Activated CD4-positive, alpha-beta T cell treated with anti-CD3 and anti-CD28 coated beads, Interleukin-2, amount 10 ng/mL, durations not matched to agents 24 days and 14 days (primary cell): ENCODE measurements around the gene ADAMTSL2. TPM values are rescaled to one million over a fixed set of nuclear protein-coding genes. Genes with fewer than 3 reads are reported as not detected.

Experiments used
- DNase-seq: peaks from one replicate; pipeline ENCODE4 v3.0.0; 2022
- H3K27ac Mint-ChIP-seq: one replicate; pipeline ENCODE4 v1.8.0; 2022; ENCODE audit warnings: mild to moderate bottlenecking, mixed read lengths
- H3K27me3 Mint-ChIP-seq: one replicate; pipeline ENCODE4 v1.8.0; 2022; ENCODE audit warnings: mixed read lengths
- H3K36me3 Mint-ChIP-seq: one replicate; pipeline ENCODE4 v1.8.0; 2022; ENCODE audit warnings: low read depth, mild to moderate bottlenecking, mixed read lengths
- H3K4me1 Mint-ChIP-seq: one replicate; pipeline ENCODE4 v1.8.0; 2021; ENCODE audit warnings: mixed read lengths
- H3K4me3 Mint-ChIP-seq: one replicate; pipeline ENCODE4 v1.8.0; 2022; ENCODE audit warnings: mild to moderate bottlenecking, moderate library complexity, mixed read lengths
- H3K9me3 Mint-ChIP-seq: one replicate; pipeline ENCODE4 v1.8.0; 2021; ENCODE audit warnings: mixed read lengths
- intact Hi-C: fragments of 100-400 bp; cut with micrococcal nuclease; formaldehyde crosslinking; loops from one replicate; pipeline ENCODE4 v1.15.1; 2023
- total RNA-seq: library from RNA; stranded (reverse); gene quantifications from 2 replicates; pipeline ENCODE4 v1.2.3, GENCODE V29; 2022

ADAMTSL2 gene
- total RNA-seq, 1 donor from 2014 or later, result not detected

DNA sequence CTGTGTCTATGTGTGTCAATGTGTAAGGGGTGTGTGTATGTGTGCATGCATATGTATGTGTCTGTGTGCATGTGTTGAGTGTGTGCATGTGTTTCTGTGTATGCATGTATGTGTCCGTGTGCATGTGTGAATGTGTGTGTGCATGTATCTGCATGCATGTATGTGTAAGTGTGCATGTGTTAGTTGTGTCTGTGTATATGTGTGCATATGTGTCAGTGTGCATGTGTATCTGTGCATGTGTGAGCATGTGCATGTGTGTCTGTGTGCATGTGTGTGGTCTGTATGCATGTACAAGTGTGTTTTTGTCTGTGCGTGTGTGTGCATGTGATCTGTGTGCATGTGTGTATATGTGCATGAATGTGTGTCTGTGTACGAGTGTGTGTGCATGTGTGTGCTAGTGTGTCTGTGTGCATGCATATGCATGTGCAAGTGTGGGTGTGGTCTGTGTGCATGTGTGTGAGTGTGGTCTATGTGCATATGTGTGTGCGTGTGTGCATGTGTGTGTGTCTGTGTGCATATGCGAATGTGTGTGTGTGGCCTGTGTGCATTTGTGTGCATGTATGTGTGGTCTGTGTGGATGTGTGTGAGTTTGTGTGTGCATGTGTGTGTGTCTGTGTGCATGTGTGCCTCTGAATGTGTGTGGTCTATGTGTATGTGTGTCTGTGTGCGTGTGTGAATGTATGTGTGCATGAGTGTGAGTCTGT is 65.1 kb downstream of the ADAMTSL2 start:
- Mint-ChIP-seq H3K4me3 (no peak overlapping the region), H3K9me3 (peaks cover 14% of the 10 kb centered on the region), H3K36me3 (peaks cover 2% of the 10 kb centered on the region), H3K27me3 (no peaks in the 10 kb centered on the region), H3K4me1 (no peaks in the 10 kb centered on the region), H3K27ac (no peak overlapping the region)
- DNase-seq, result no peak
- intact Hi-C loops, result no loop called here

GRCh38 chr9:133600739-133601138 is 66.2 kb downstream of the ADAMTSL2 start:
- Mint-ChIP-seq H3K27ac (no peak overlapping the region), H3K27me3 (no peaks in the 10 kb centered on the region), H3K4me1 (no peaks in the 10 kb centered on the region), H3K9me3 (peaks cover 10% of the 10 kb centered on the region), H3K4me3 (no peak overlapping the region), H3K36me3 (peaks cover 2% of the 10 kb centered on the region)
- no peak for DNase-seq
- intact Hi-C loops, result no loop called here

GRCh38 chr9:133601746-133602145 is 67.2 kb downstream of the ADAMTSL2 start:
- Mint-ChIP-seq H3K4me1 (no peaks in the 10 kb centered on the region), H3K36me3 (peaks cover 2% of the 10 kb centered on the region), H3K4me3 (no peak overlapping the region), H3K27ac (no peak overlapping the region), H3K9me3 (peaks cover 9% of the 10 kb centered on the region), H3K27me3 (no peaks in the 10 kb centered on the region)
- intact Hi-C loops, result no loop called here
- DNase-seq, result no peak

GRCh38 chr9:133602277-133602676 is 67.8 kb downstream of the ADAMTSL2 start:
- Mint-ChIP-seq H3K36me3 (no peaks in the 10 kb centered on the region), H3K27ac (no peak overlapping the region), H3K27me3 (peaks cover 1% of the 10 kb centered on the region), H3K4me1 (no peaks in the 10 kb centered on the region), H3K4me3 (no peak overlapping the region), H3K9me3 (peaks cover 4% of the 10 kb centered on the region)
- intact Hi-C loops, result no loop called here
- no peak for DNase-seq

GRCh38 chr9:133603135-133603927 is 68.8 kb downstream of the ADAMTSL2 start:
- Mint-ChIP-seq H3K4me1 (no peaks in the 10 kb centered on the region), H3K9me3 (no peaks in the 10 kb centered on the region), H3K36me3 (no peaks in the 10 kb centered on the region), H3K27ac (no peak overlapping the region), H3K27me3 (peaks cover 5% of the 10 kb centered on the region), H3K4me3 (no peak overlapping the region)
- no peak for DNase-seq
- intact Hi-C loops, result no loop called here

- intact Hi-C loops, result no loop called here
- peak; percentile 65 for DNase-seq
- Mint-ChIP-seq H3K36me3 (no peaks in the 10 kb centered on the region), H3K4me1 (no peaks in the 10 kb centered on the region), H3K4me3 (no peak overlapping the region), H3K9me3 (no peaks in the 10 kb centered on the region), H3K27me3 (peaks cover 7% of the 10 kb centered on the region), H3K27ac (no peak overlapping the region)
Observed at GRCh38 chr9:133604214-133604613, 69.7 kb downstream of the ADAMTSL2 start.

GRCh38 chr9:133604856-133605255 is 70.4 kb downstream of the ADAMTSL2 start:
- DNase-seq, result no peak
- H3K27ac Mint-ChIP-seq, result no peak overlapping the region
- H3K4me3 Mint-ChIP-seq, result no peak overlapping the region
- H3K27me3 Mint-ChIP-seq, result peaks cover 11% of the 10 kb centered on the region
- no peaks in the 10 kb centered on the region for H3K9me3 Mint-ChIP-seq
- no peaks in the 10 kb centered on the region for H3K4me1 Mint-ChIP-seq
- no peaks in the 10 kb centered on the region for H3K36me3 Mint-ChIP-seq
- intact Hi-C loops, result no loop called here

GRCh38 chr9:133605446-133605845 is 70.9 kb downstream of the ADAMTSL2 start:
- no peak overlapping the region for H3K4me3 Mint-ChIP-seq
- intact Hi-C loops, result no loop called here
- no peak for DNase-seq

GRCh38 chr9:133605856-133606707 is 71.6 kb downstream of the ADAMTSL2 start:
- H3K36me3 Mint-ChIP-seq, result no peaks in the 10 kb centered on the region
- H3K4me1 Mint-ChIP-seq, result no peaks in the 10 kb centered on the region
- no peak overlapping the region for H3K27ac Mint-ChIP-seq
- H3K9me3 Mint-ChIP-seq, result no peaks in the 10 kb centered on the region
- peaks cover 20% of the 10 kb centered on the region for H3K27me3 Mint-ChIP-seq
- DNase-seq, result no peak
- H3K4me3 Mint-ChIP-seq, result no peak overlapping the region
- intact Hi-C loops, result no loop called here

More at GRCh38 chr9:133605446-133605845, 70.9 kb downstream of the ADAMTSL2 start:
- no peaks in the 10 kb centered on the region for H3K36me3 Mint-ChIP-seq
- no peaks in the 10 kb centered on the region for H3K9me3 Mint-ChIP-seq
- H3K27ac Mint-ChIP-seq, result no peak overlapping the region
- H3K4me1 Mint-ChIP-seq, result no peaks in the 10 kb centered on the region
- H3K27me3 Mint-ChIP-seq, result peaks cover 14% of the 10 kb centered on the region

- Mint-ChIP-seq H3K36me3 (no peaks in the 10 kb centered on the region), H3K9me3 (no peaks in the 10 kb centered on the region), H3K27me3 (peaks cover 22% of the 10 kb centered on the region), H3K27ac (no peak overlapping the region), H3K4me3 (no peak overlapping the region), H3K4me1 (no peaks in the 10 kb centered on the region)
- intact Hi-C loops, result no loop called here
- no peak for DNase-seq
Observed at GRCh38 chr9:133606708-133607025, 72.2 kb downstream of the ADAMTSL2 start.

GRCh38 chr9:133607381-133607780 is 72.9 kb downstream of the ADAMTSL2 start:
- Mint-ChIP-seq H3K4me1 (no peaks in the 10 kb centered on the region), H3K36me3 (no peaks in the 10 kb centered on the region), H3K27me3 (peaks cover 22% of the 10 kb centered on the region), H3K9me3 (no peaks in the 10 kb centered on the region), H3K27ac (no peak overlapping the region), H3K4me3 (no peak overlapping the region)
- intact Hi-C loops, result no loop called here
- no peak for DNase-seq

DNA sequence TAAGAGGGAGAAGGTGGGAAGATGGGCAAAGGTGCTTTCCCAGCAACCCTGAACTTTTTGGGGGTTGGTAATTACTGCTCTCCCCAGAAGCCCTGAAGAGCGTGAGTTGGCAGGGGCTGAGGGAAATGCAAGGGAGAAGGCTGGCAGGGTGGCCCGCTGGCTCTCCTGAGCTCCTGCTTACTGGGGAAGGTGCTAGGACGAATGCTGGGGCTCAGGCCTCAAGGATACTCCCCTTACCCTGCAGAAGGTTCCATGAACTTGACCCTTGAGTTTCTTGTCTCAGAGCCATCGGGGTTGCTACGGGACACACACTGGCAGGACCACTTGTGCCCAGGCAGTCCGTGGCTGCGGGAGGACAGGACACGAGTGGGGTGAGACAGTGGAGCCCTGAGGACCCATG is 73.5 kb downstream of the ADAMTSL2 start:
- no peak overlapping the region for H3K4me3 Mint-ChIP-seq
- intact Hi-C loops, result no loop called here
- no peak overlapping the region for H3K27ac Mint-ChIP-seq
- H3K36me3 Mint-ChIP-seq, result no peaks in the 10 kb centered on the region
- no peaks in the 10 kb centered on the region for H3K4me1 Mint-ChIP-seq
- H3K27me3 Mint-ChIP-seq, result peaks cover 22% of the 10 kb centered on the region
- H3K9me3 Mint-ChIP-seq, result no peaks in the 10 kb centered on the region
- DNase-seq, result no peak

GRCh38 chr9:133608382-133608781 is 73.9 kb downstream of the ADAMTSL2 start:
- Mint-ChIP-seq H3K27me3 (peaks cover 22% of the 10 kb centered on the region), H3K4me3 (no peak overlapping the region), H3K27ac (no peak overlapping the region), H3K4me1 (no peaks in the 10 kb centered on the region), H3K9me3 (no peaks in the 10 kb centered on the region), H3K36me3 (no peaks in the 10 kb centered on the region)
- DNase-seq, result no peak
- intact Hi-C loops, result no loop called here

DNA sequence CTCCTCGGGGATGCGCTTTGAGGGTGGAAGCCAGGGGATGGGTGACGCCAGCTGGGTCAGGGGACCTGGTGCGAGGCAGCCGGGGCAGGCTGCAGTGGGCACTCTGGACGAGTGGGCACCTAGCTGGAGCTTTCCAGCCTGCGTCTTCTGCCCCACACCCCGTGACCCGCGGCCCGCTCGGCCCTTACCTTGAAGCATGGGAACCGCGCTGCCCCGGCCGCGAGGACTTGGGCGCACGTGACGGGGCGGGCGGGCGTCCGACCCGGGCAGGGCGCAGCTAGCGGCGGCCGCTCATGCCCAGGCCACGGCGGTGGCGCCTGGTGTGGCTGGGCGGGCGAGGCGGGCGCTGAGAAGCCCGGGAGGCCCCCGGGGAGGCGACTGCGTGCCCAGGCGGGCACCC is 74.4 kb downstream of the ADAMTSL2 start:
- intact Hi-C loops, result no loop called here
- no peak overlapping the region for H3K27ac Mint-ChIP-seq
- no peaks in the 10 kb centered on the region for H3K4me1 Mint-ChIP-seq

More for the DNA sequence above, 74.4 kb downstream of the ADAMTSL2 start:
- peaks cover 22% of the 10 kb centered on the region for H3K27me3 Mint-ChIP-seq
- H3K9me3 Mint-ChIP-seq, result no peaks in the 10 kb centered on the region
- no peak overlapping the region for H3K4me3 Mint-ChIP-seq
- no peak for DNase-seq
- no peaks in the 10 kb centered on the region for H3K36me3 Mint-ChIP-seq
